Gastrocnemius medialis (tissue), 4 donors: ENCODE measurements around the gene DENND4C. TPM values are rescaled to one million over a fixed set of nuclear protein-coding genes. Genes with fewer than 3 reads are reported as not detected.

ENCODE experiments used
- ATAC-seq, 2 donors: fragments of 150-250 bp; one replicate each; pipeline ENCODE4 v1.9.1; 2016
- DNase-seq, 2 donors: peaks; one replicate each; pipeline ENCODE4 v3.0.0-alpha.2; 2019
- H3K27ac ChIP-seq, 4 donors: fragments of 200-600 bp; sonication (generic); 1 replicate in 1 of 4; 2 replicates in 3 of 4; pipeline ENCODE4 v1.5.1; 2016 to 2018; ENCODE audit warnings: mild to moderate bottlenecking in 2 of 4, moderate library complexity in 1 of 4
- H3K27me3 ChIP-seq, 3 donors: fragments of 200-600 bp; sonication (generic) in 2 of 3; 1 replicate in 1 of 3; 2 replicates in 2 of 3; pipeline versions ENCODE4 v1.5.1 to v1.6.0; 2016 to 2019; ENCODE audit warnings: mild to moderate bottlenecking in 1 of 3, moderate library complexity in 1 of 3
- H3K36me3 ChIP-seq, 2 donors: fragments of 200-600 bp; sonication (generic) in 1 of 2; one replicate each; pipeline ENCODE4 v1.5.1; 2017 to 2018
- H3K4me1 ChIP-seq, 2 donors: fragments of 200-600 bp; sonication (generic) in 1 of 2; one replicate each; pipeline ENCODE4 v1.5.1; 2016 to 2017; ENCODE audit warnings: mild to moderate bottlenecking in 2 of 2
- H3K4me3 ChIP-seq, 4 donors: fragments of 200-600 bp; sonication (generic) in 3 of 4; 1 replicate in 1 of 4; 2 replicates in 3 of 4; pipeline ENCODE4 v1.5.1; 2016 to 2019; ENCODE audit warnings: mild to moderate bottlenecking in 2 of 4
- H3K9me3 ChIP-seq, 3 donors: fragments of 200-600 bp; sonication (generic) in 2 of 3; 1 replicate in 1 of 3; 2 replicates in 2 of 3; pipeline ENCODE4 v1.5.1; 2016 to 2019
- CTCF ChIP-seq, 5 experiments: fragments of 450-650 bp in 3 of 5; fragments of 200-600 bp in 2 of 5; sonication (generic) in 2 of 5; IDR thresholded peaks in 4 of 5; conservative IDR thresholded peaks in 1 of 5; 1 replicate in 4 of 5; 2 replicates in 1 of 5; pipeline ENCODE4 v1.5.1; 2016 to 2019; ENCODE audit warnings: antibody characterized with exemption in 5 of 5, mild to moderate bottlenecking in 3 of 5, moderate library complexity in 3 of 5
- POLR2A ChIP-seq, 2 donors: fragments of 450-650 bp; IDR thresholded peaks; one replicate each; pipeline ENCODE4 v1.6.1; 2017; ENCODE audit warnings: antibody characterized with exemption in 2 of 2, mild to moderate bottlenecking in 2 of 2, moderate library complexity in 2 of 2
- in situ Hi-C, 4 donors: fragments of 200-750 bp; cut with MboI; loops; one replicate each; pipeline versions ENCODE4 v1.15.0 to v1.8.0; 2017; ENCODE audit warnings: low sequenced_read_pairs in 4 of 4
- intact Hi-C: fragments of 100-400 bp; cut with DNase I; formaldehyde crosslinking; loops from one replicate; pipeline ENCODE4 v1.15.1; 2023; ENCODE audit warnings: low total_unique reads
- total RNA-seq, 4 donors: library from RNA; depleted of rRNA; stranded (reverse); fragments of >200 nt; gene quantifications; one replicate each; pipeline versions ENCODE4 v1.1.0 to v1.2.3, GENCODE V29; 2016

The DENND4C gene
- total RNA-seq, 4 donors from 2014 or later = 19.2 to 34.0 (median 21.3) TPM

DNA sequence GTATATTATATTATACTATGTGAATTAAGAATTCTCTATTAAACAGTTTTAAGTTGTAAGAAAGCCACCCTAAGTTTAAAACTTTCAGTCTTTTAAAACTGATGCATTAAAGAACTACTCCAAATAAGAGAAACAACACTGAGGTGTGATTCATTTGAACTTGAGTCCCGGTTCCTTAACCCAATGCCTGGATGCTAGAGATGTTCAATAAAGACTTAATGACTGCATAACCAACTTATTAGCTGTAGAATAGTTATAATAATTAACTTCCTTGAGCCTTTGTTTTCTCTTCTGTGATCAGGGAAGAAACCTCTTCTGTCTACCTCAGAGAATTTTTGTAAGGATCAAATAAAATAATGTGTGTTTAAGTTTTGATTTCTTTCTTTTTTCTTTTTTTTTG, 45.3 kb upstream of the DENND4C start:
- intact Hi-C loops = no loop called here

DNA sequence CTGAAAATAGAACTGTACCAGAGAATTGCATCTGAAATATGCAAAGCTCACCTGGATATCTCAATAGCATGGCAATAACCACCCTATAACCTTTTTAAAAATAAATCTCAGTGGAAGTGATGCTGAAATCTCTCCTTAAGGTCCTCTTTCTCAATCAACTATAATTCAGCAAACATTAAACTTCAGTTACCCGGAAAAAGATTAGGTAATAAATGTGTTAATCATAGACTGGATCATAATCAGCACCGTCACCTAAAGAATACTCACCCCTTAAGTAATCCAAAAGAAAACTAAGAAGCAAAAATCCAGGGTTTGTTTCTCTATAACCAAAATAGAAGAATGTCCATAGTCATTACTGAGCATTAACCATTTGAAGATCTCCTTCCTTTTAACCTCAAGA, 44.3 kb upstream of the DENND4C start:
- in situ Hi-C loops = loop anchor here in 1 of 4 donors (10.0 kb wide), 1 partner anchor 101 kb away; no protein-coding TSS in a partner anchor

More for the DNA sequence above, 45.3 kb upstream of the DENND4C start:
- Histone ChIP-seq H3K4me3 (no peak overlapping the region), H3K9me3 (no peaks in the 10 kb centered on the region), H3K27ac (peak overlapping the region; percentile 69 to 79 (median 76)), H3K4me1 (peaks cover 16% of the 10 kb centered on the region in 2 donors), H3K36me3 (no peaks in the 10 kb centered on the region), H3K27me3 (no peaks in the 10 kb centered on the region)
- in situ Hi-C loops = loop anchor here in 1 of 4 donors (10.0 kb wide), 1 partner anchor 100 kb away; no protein-coding TSS in a partner anchor
- TF ChIP-seq POLR2A (IDR thresholded peaks at IDR 0.05) (no peak), CTCF (IDR thresholded peaks at IDR 0.05 in 4 of 5, conservative IDR thresholded peaks at IDR 0.05 in 1 of 5) (no peak)
- ATAC-seq (no peak), DNase-seq (no peak)

GRCh38 chr9:19188771-19189170, 41.7 kb upstream of the DENND4C start:
- peaks cover 4 to 7% of the 10 kb centered on the region in 2 donors for H3K4me1 ChIP-seq
- no peak for DNase-seq
- intact Hi-C loops = no loop called here
- H3K27ac ChIP-seq = no peak overlapping the region
- in situ Hi-C loops = loop anchor here in 1 of 4 donors (10.0 kb wide), 1 partner anchor 104 kb away; no protein-coding TSS in a partner anchor
- H3K4me3 ChIP-seq = no peak overlapping the region
- H3K9me3 ChIP-seq = no peaks in the 10 kb centered on the region
- ATAC-seq = no peak
- TF ChIP-seq CTCF (IDR thresholded peaks at IDR 0.05 in 4 of 5, conservative IDR thresholded peaks at IDR 0.05 in 1 of 5) (no peak), POLR2A (IDR thresholded peaks at IDR 0.05) (no peak)
- H3K27me3 ChIP-seq = no peaks in the 10 kb centered on the region
- no peaks in the 10 kb centered on the region for H3K36me3 ChIP-seq

More for the DNA sequence above, 44.3 kb upstream of the DENND4C start:
- DNase-seq (no peak), ATAC-seq (no peak)
- Histone ChIP-seq H3K27me3 (no peaks in the 10 kb centered on the region), H3K27ac (no peak overlapping the region), H3K36me3 (no peaks in the 10 kb centered on the region), H3K9me3 (no peaks in the 10 kb centered on the region), H3K4me3 (no peak overlapping the region), H3K4me1 (peaks cover 16% of the 10 kb centered on the region in 2 donors)
- intact Hi-C loops = no loop called here
- TF ChIP-seq POLR2A (IDR thresholded peaks at IDR 0.05) (no peak), CTCF (IDR thresholded peaks at IDR 0.05 in 4 of 5, conservative IDR thresholded peaks at IDR 0.05 in 1 of 5) (no peak)

- DNase-seq (no peak), ATAC-seq (no peak)
- Histone ChIP-seq H3K27me3 (no peaks in the 10 kb centered on the region), H3K9me3 (no peaks in the 10 kb centered on the region), H3K27ac (no peak overlapping the region), H3K4me1 (no peaks in the 10 kb centered on the region), H3K36me3 (no peaks in the 10 kb centered on the region), H3K4me3 (no peak overlapping the region)
- TF ChIP-seq POLR2A (IDR thresholded peaks at IDR 0.05) (no peak), CTCF (IDR thresholded peaks at IDR 0.05 in 4 of 5, conservative IDR thresholded peaks at IDR 0.05 in 1 of 5) (no peak)
- in situ Hi-C loops (no loop called here), intact Hi-C loops (no loop called here)
Observed at GRCh38 chr9:19192202-19193028, 38.1 kb upstream of the DENND4C start.
